NCI-H1930 (cell line): ENCODE measurements around the gene TMEM41B.
"Not testable (repeated sequence)": the region's sequence is repeated elsewhere in the genome, so short reads cannot be mapped to it uniquely, and the experiment has no call there.

Experiments
- DNase-seq, 2 experiments: peaks; one replicate each; lab custom pipeline; 2025; lab: John Stamatoyannopoulos, UW

Gene TMEM41B, protein sequence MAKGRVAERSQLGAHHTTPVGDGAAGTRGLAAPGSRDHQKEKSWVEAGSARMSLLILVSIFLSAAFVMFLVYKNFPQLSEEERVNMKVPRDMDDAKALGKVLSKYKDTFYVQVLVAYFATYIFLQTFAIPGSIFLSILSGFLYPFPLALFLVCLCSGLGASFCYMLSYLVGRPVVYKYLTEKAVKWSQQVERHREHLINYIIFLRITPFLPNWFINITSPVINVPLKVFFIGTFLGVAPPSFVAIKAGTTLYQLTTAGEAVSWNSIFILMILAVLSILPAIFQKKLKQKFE

DNA sequence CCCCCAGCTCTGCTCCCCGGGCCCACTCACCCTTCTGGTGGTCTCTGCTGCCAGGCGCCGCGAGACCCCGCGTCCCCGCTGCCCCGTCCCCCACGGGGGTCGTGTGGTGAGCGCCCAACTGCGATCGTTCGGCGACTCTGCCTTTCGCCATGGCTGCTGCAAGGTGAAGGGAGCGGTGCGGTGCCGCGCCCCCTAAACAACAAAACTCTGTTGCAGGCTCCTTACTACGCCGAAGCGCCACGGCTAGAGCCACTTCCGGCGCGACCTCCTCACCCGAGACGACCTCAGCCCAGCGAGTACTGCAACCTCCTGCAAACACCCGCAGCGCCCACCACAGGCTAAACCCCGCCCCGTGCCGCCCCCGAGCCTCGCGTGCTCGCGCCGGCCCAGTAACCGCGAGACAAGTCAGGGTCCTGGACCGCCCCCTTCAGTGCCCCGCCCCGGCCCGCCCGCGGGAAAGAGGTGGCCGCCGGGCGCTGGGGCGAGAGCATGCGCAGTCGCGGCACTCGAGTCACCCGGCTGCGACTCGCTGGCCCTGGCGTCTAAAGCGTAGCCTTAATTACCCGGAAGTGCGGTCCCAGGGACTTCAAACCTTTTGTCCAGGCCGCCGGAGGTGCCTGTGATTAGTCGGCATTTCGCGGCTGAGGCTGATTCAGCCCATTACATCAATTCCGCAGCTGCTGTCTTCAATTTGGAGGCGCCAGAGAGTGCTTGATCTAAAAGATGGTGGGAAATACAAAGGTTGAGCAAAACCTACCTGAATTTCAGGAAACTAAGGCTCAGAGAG, at the start of gene TMEM41B:
Gene TMEM41B, minus strand, starts transcription at position 303 of the 787 bp plus-strand sequence. Its CDS starts 152 bp downstream, at position 151.
- DNase-seq, result peak; percentile 99

DNA sequence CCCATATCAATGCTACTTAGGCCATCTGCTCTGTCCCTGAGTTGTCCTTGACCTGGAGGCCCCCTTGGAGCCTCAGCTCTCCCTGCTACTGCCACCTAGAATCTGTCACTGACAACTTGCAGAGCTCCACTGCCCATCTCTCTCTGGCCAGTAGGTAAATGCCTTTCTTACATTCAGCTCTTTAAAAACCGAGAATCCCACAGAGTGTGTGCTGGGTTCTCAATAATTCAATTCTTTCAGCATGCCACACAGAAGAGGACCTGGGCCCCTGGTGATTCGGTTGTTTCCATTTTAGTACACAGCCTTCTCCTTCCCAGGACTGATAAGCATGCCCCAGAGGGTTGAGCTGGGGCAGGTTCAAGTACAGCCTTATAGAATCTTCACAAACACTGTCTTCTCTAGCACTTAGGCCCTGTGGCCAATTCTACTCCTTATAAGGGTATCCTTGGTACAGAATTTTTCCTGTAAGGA, 48.0 kb upstream of the TMEM41B start:
- DNase-seq, result no peak

- DNase-seq, result not testable (repeated sequence)
Measured at GRCh38 chr11:9360862-9361622, 46.6 kb upstream of the TMEM41B start.

DNA sequence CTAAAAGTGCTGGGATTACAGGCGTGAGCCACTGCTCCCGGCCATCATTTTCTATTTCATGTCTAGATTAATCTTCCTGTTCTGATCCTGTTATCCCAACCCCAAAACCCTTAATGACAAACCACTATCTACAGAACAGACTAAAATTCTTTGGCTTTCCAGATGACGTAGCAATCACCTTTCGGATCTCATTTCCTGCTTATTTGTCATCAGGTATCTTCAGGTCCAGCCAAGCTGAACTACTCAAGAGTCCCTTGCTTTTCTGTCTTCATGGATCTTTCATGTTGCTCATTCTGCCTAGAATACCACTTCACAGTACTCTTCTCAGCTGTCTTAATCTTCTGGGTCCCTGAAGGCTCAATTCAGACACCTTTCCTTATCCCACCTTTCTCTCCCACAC, 42.6 kb upstream of the TMEM41B start:
- DNase-seq, result no peak

GRCh38 chr11:9351321-9351881, 37.0 kb upstream of the TMEM41B start:
- DNase-seq, result no peak

GRCh38 chr11:9347779-9348178, 33.4 kb upstream of the TMEM41B start:
- DNase-seq, result not testable (repeated sequence)

DNA sequence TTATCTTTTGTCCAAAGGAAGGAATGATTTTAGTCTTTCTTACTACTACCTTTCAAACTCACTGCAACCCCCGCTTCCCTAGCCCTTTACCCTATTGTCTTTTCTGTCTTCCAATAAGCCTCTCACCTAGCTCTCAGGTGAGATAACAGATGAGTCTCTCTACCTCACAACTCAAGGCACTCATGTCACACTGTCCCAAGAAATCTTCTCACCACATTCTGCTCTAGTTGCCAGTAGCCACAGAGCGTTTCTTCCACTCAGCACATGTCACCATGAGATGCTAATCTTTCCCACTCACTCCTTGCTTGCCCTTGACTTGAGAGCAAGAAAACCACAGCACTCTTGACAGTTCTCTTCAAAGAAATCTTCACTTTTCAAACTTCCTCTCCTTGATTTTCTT, 32.7 kb upstream of the TMEM41B start:
- no peak for DNase-seq

GRCh38 chr11:9344061-9344680, 29.8 kb upstream of the TMEM41B start:
- no peak for DNase-seq

DNA sequence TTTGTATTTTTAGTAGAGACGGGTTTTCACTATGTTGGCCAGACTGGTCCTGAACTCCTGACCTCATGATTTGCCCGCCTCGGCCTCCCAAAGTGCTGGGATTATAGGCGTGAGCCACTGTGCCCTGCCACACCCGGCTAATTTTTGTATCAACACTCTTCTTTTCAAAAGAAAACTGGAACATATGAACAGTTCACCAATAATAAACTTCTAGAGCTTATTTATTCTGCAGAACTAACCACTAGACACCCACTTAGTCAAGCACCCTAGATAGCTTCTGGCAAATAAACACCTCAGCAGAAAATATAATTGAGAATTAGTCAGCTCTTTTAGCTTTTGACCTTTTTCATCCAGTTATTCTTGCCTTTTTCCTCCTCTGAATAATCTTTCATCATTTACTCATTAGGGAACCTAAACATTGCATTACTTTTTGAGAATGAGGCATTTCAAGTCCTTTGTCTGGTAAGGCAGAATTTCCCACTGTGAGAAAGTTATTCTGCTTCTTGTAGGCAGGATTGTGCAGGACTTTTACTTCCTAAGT, 27.3 kb upstream of the TMEM41B start:
- DNase-seq, result no peak

GRCh38 chr11:9332655-9333054, 18.3 kb upstream of the TMEM41B start:
- DNase-seq, result no peak

DNA sequence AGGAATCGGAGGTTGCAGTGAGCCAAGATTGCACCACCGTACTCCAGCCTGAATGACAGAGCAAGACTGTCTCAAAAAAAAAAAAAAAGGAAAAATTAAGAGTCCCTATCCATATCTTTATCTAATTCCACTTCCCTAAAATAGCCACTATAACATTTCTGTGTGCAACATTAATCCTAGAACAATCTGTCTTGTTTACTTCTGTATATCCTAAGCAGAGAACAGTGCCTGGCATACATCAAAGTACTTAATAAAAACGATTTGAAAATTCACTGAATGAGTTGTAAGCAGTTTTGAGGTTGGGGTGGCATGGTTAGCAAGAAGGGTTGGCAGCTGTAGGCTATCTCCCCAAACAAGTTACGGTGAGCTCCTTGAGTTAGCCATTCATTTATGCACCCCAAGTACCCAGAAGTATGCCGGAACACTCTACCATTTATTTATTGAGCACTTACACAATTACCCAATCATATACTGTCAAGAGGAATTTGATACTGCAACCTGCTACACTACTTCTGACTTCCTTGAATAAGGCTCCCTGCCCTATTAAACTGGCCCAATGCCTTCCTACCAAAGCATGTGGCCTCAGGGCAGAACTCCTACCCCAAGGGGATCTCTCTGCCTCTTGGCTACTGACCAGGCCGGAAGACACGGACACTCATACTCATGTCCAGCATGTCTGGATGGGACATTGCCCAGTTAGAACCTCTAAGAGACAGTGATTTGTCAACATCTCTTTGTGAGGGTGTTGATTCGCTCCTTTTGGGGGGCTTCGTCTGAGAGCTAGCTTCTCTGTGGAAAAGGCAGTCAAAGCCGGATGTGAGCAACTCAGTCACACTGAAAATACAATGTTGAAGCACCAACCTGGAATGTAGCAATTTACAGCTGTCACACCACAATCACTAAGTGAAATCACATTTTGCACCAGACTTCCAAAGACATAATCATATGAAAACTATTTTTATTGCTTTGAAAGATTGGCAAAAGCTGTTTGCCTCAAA, 16.3 kb upstream of the TMEM41B start:
- DNase-seq, result no peak

GRCh38 chr11:9320047-9320446, 5.7 kb upstream of the TMEM41B start:
- DNase-seq, result no peak

- not testable (repeated sequence) for DNase-seq
Measured at GRCh38 chr11:9319377-9320001, 5.1 kb upstream of the TMEM41B start.

DNA sequence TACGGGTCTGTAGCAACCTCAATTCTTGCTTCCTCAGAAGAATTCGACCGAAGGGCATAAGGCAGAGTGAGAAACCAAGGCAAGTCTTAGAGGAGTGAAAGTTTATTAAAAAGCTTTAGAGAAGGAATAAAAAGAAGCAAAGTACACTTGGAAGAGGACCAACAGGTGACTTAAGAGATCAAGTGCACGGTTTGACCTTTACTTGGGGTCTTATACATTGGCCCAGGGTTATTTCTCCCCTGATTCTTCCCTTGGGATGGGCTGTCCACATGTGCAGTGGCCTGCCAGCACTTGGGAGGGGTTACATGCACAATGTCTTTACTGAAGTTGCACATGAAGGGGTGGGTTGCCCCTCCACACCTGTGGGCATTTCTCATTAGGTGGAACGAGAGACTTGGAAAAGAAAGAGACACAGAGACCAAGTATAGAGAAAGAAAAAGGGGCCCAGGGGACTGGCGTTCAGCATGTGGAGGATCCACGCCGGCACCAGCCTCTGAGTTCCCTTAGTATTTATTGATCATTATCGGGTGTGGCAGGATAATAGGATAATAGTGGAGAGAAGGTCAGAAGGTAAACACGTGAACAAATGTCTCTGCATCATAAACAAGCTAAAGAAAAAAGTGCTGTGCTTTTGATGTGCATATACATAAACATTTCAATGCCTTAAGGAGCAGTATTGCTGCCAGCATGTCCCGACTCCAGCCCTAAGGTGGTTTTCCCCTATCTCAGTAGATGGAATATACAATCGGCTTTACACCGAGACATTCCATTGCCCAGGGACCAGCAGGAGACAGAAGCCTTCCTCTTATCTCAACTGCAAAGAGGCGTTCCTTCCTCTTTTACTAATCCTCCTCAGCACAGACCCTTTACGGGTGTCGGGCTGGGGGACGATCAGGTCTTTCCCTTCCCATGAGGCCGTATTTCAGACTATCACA, 4.3 kb upstream of the TMEM41B start:
- DNase-seq, result not testable (repeated sequence)

- no peak for DNase-seq
Measured at GRCh38 chr11:9316334-9316733, 1.9 kb upstream of the TMEM41B start.

DNA sequence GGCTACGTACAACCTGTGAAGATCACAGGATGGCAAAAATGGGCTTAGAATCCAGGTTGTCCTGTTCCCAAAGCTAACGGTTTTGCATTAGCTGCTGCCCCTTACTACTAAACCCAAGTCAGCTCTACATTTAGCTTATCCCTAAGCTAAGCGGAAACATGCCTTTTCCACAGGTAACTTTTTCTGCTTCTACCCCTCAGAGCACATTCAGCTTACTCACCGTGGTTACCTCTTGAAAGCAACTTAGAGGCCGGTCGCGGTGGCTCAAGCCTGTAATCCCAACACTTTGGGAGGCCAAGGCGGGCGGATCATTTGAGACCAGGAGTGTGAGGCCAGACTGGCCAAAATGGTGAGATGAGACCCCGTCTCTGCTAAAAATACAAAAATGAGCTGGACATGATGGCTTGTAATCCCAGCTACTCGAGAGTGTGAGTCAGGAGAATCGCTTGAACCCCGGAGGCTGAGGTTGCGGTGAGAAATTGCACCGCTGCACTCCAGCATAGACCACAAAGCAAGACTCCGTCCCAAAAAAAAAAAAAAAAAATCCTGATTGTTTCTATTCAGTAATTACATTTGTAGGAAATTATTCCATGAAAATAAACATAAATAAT, 790 bp upstream of the TMEM41B start:
- peak in 1 of 2 experiments; percentile 42 for DNase-seq

GRCh38 chr11:9313648-9314290, 624 bp downstream of the TMEM41B start:
- no peak for DNase-seq
